ENCODE data around the gene GNG8. TPM values are rescaled to one million over a fixed set of nuclear protein-coding genes. Genes with fewer than 3 reads are reported as not detected.

The GNG8 gene
- polyA plus RNA-seq, 4 donors, result 2.4 to 4.7 (median 2.7) TPM

- no peak for DNase-seq (ENCODE audit: low read depth in 4 of 4, low spot score in 3 of 4)
Observed at GRCh38 chr19:46605356-46605821, 30.6 kb downstream of the GNG8 start.

DNA sequence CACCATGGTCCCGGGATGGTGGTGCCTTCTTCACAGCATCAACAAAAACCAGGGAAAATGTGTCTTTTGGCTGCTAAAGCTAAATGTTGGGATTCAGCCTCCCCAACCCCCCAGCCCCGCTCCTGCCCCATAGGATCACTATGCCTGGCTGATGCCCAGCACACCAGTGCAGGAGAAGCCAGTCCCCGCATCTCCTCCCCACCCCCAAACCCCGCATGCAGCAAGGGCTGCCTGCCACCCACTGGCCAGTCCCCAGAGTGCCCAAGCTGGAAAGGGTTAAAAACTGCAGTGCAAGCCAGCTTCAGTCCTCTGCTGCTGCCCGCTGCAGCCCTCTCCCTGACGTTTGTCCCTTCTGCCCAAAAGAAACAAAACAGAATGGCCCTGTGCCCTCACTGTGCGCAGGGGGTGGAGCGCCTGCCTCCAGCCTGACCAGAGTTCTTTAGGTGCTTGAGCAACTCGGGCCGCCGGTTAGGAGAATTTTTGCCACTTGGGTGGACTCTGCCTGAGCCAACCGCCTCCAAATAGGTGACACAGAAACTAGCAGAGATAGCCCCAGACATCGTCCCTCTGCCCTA, 31.1 kb downstream of the GNG8 start:
- no peak for DNase-seq (ENCODE audit: low read depth in 4 of 4, low spot score in 3 of 4)

GRCh38 chr19:46603752-46604231, 32.2 kb downstream of the GNG8 start:
- DNase-seq (ENCODE audit: low read depth in 4 of 4, low spot score in 3 of 4), result no peak

- no peak for DNase-seq (ENCODE audit: low read depth in 4 of 4, low spot score in 3 of 4)
Observed at GRCh38 chr19:46603195-46603637, 32.8 kb downstream of the GNG8 start.

- no peak for DNase-seq (ENCODE audit: low read depth in 4 of 4, low spot score in 3 of 4)
Observed at GRCh38 chr19:46602392-46603194, 33.4 kb downstream of the GNG8 start.

GRCh38 chr19:46601318-46602224, 34.4 kb downstream of the GNG8 start, which contains the start of gene CALM3:
CALM3 (plus strand) TSS chr19:46601330; CDS start chr19:46601435, 105 bp downstream.
- no peak for DNase-seq (ENCODE audit: low read depth in 4 of 4, low spot score in 3 of 4)

DNA sequence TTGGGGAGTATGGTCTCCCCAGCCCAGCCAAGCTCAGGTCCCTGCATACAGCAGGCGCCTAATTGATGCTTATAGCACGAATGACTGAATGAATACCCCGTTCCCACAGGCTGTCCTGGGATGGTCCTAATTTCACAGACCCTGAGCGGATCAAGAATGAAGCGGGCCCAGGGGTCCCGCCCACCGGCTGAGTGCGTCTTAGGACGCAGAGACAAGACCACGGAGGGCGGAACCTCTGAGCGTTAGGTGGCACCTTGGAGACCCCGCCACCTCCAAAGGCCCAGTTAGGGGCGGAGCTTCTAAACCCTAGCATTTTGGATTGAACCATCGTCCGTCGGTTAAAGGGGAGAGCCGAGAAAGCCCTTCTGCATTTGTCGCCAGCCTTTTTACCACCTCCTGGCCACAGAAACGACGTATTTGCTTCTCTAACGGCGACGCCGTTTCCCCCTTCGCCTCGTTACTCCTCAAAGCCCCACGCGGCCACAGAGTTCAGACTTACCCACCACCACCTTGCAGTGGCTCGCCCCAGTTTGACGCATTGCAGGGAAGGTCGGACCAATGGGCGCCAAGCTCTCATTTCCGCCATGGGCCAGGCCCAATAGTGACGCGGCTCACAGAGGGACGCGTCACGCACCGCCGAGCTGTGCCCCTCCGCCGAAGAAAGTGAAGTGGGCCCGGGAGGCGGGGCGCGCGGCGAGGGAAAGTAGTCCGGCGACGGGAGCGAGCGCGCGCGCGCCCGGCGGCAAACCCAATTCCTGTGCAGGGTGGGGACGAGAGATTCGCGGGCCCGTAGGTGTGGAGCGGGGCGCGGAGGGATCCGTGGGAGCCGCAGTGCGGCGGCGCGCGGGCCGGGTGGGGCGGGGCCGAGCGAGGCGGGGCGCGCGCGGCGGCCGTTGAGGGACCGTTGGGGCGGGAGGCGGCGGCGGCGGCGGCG, 35.4 kb downstream of the GNG8 start:
- peak; percentile 96 to 100 (median 98) for DNase-seq (ENCODE audit: low read depth in 4 of 4, low spot score in 3 of 4)

- DNase-seq (ENCODE audit: low read depth in 4 of 4, low spot score in 3 of 4), result no peak
Observed at GRCh38 chr19:46599716-46600373, 36.2 kb downstream of the GNG8 start.

GRCh38 chr19:46598372-46598917, 37.6 kb downstream of the GNG8 start:
- DNase-seq (ENCODE audit: low read depth in 4 of 4, low spot score in 3 of 4), result no peak

- DNase-seq (ENCODE audit: low read depth in 4 of 4, low spot score in 3 of 4), result no peak
Observed at GRCh38 chr19:46596008-46596407, 40.0 kb downstream of the GNG8 start.

- DNase-seq (ENCODE audit: low read depth in 4 of 4, low spot score in 3 of 4), result no peak
Observed at GRCh38 chr19:46591870-46592269, 44.1 kb downstream of the GNG8 start.

GRCh38 chr19:46591254-46591653, 44.7 kb downstream of the GNG8 start:
- no peak for DNase-seq (ENCODE audit: low read depth in 4 of 4, low spot score in 3 of 4)

DNA sequence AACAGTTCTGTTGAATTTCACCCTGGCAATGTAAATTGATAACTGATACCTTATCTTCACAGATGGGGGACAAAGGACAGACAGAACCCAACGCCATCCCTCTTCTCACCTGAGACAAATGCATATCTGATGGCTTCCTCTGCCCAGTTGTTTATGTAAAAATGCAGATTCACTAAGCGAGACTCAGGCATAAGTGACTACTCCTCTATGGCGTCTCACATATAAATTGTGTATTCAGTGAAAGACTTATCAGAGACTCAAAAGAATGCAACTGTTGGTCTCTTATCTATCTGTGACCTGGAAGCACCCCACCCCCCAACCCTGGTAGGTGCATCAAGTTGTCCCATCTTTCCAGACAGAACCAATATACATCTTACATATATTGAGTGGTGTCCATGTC, 48.1 kb downstream of the GNG8 start:
- DNase-seq (ENCODE audit: low read depth in 4 of 4, low spot score in 3 of 4), result no peak

- DNase-seq (ENCODE audit: low read depth in 4 of 4, low spot score in 3 of 4), result no peak
Observed at GRCh38 chr19:46586294-46586693, 49.7 kb downstream of the GNG8 start.

- no peak for DNase-seq (ENCODE audit: low read depth in 4 of 4, low spot score in 3 of 4)
Observed at GRCh38 chr19:46585539-46585938, 50.5 kb downstream of the GNG8 start.

Measured in right renal pelvis (tissue), 4 donors.